Uterus (tissue), 2 donors: ENCODE measurements around the gene C2orf42.
"Not testable (repeated sequence)": the region's sequence is repeated elsewhere in the genome, so short reads cannot be mapped to it uniquely, and the experiment has no call there.

Source experiments
- CTCF ChIP-seq, 4 experiments: fragments of 200-600 bp in 2 of 4; fragments of 450-650 bp in 2 of 4; sonication (generic) in 2 of 4; IDR thresholded peaks; one replicate each; pipeline ENCODE4 v1.5.1; 2016 to 2019; ENCODE audit warnings: antibody characterized with exemption in 4 of 4, mild to moderate bottlenecking in 2 of 4, moderate library complexity in 1 of 4
- POLR2A ChIP-seq, 2 donors: fragments of 450-650 bp; IDR thresholded peaks; one replicate each; pipeline ENCODE4 v1.6.1; 2016; ENCODE audit warnings: antibody characterized with exemption in 2 of 2, mild to moderate bottlenecking in 1 of 2, moderate library complexity in 1 of 2

- TF ChIP-seq POLR2A, CTCF (IDR thresholded peaks at IDR 0.05): not testable (repeated sequence)
These were observed 56.4 kb downstream of the C2orf42 start for GRCh38 chr2:70134323-70134983.
